ENCODE results near the gene ADGRA1.
"Not testable (repeated sequence)": the region's sequence is repeated elsewhere in the genome, so short reads cannot be mapped to it uniquely, and the experiment has no call there.

The ADGRA1 gene

GRCh38 chr10:133128126-133129070 lies 40.7 kb downstream of the ADGRA1 start:
- no peak for DNase-seq (ENCODE audit: low spot score)

GRCh38 chr10:133129071-133129858 lies 41.5 kb downstream of the ADGRA1 start:
- no peak for DNase-seq (ENCODE audit: low spot score)

- no peak for DNase-seq (ENCODE audit: low spot score)
Measured at GRCh38 chr10:133129859-133130495, 42.3 kb downstream of the ADGRA1 start.

- DNase-seq (ENCODE audit: low spot score) = no peak
Measured at GRCh38 chr10:133130602-133131001, 42.9 kb downstream of the ADGRA1 start.

DNA sequence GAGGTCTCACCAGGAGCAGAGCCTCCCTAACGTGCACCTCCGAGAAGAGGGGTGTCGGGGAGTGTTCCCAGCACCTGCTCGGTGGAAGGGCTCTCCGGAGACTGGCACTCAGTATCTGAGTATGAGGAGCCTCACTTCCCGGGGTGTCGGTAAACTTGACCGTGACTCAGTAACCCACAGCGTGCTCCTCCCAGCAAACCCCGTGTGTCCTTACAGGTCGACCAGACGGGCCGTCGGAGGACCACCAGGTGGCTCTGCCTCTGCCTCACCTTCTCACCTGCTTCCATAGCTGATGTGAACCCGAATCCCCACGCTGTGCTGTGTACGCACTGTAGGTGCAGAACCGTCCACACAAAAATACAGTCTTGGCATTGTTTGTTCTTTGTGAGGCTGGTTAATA lies 43.3 kb downstream of the ADGRA1 start:
- DNase-seq (ENCODE audit: low spot score) = no peak

- no peak for DNase-seq (ENCODE audit: low spot score)
Measured at GRCh38 chr10:133131734-133132472, 44.2 kb downstream of the ADGRA1 start.

GRCh38 chr10:133132473-133133291 lies 45.0 kb downstream of the ADGRA1 start:
- DNase-seq (ENCODE audit: low spot score) = no peak

DNA sequence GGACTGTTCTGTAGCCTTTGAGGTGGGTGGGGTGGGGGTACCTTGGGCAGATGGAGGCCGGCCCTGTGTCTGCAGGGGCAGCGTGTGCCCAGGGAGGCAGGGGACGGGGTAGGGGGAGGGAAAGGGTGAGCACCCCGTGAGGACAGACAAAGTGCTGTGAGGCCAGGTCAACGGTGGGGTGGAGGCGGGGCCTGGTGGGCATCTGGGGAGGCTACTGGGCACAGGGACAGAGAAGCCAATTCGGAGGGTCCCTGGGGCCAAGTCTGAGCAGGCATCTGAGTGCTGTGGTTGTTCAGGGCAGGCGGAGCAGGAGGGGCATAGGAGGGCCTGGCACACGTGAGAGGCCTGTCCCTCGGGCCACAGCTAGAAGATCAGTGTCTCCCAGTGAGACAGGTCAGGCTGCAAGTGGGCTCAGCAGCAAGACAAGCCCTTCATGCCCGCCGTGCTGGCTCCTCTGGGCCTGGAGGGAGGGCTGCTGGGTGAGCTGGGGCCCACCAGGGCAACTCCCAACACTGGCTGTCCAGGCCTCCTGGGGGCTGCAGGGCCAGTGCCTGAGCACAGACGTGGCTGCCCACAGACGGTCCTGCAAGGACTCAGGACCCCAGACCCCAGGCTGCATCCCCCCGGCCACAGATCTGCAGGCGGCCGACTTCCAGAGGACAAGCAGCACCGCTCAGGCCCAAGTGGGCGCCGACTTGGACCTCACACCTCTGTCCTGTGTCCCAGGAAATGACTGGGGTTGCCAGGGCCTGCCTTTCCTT lies 45.9 kb downstream of the ADGRA1 start:
- DNase-seq (ENCODE audit: low spot score) = no peak

GRCh38 chr10:133134411-133135115 lies 46.8 kb downstream of the ADGRA1 start:
- peak; percentile 16 for DNase-seq (ENCODE audit: low spot score)

- DNase-seq (ENCODE audit: low spot score) = no peak
Measured at GRCh38 chr10:133135116-133135465, 47.4 kb downstream of the ADGRA1 start.

DNA sequence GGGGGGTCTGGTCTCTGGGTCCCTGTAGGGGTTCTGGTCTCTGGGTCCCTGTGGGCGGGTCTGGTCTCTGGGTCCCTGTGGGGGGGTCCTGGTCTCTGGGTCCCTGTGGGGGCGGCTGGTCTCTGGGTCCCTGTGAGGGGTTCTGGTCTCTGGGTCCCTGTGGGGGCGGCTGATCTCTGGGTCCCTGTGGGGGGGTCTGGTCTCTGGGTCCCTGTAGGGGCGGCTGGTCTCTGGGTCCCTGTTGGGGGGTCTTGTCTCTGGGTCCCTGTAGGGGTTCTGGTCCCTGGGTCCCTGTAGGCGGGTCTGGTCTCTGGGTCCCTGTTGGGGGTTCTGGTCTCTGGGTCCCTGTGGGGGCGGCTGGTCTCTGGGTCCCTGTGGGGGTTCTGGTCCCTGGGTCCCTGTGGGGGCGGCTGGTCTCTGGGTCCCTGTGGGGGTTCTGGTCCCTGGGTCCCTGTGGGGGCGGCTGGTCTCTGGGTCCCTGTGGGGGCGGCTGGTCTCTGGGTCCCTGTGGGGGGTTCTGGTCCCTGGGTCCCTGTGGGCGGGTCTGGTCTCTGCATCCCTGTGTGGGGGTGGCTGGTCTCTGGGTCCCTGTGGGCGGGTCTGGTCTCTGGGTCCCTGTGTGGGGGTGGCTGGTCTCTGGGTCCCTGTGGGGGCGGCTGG lies 49.9 kb downstream of the ADGRA1 start:
- DNase-seq (ENCODE audit: low spot score) = not testable (repeated sequence)

GRCh38 chr10:133139551-133140065 lies 51.9 kb downstream of the ADGRA1 start:
- no peak for DNase-seq (ENCODE audit: low spot score)

GRCh38 chr10:133140417-133141143 lies 52.9 kb downstream of the ADGRA1 start:
- DNase-seq (ENCODE audit: low spot score) = no peak

DNA sequence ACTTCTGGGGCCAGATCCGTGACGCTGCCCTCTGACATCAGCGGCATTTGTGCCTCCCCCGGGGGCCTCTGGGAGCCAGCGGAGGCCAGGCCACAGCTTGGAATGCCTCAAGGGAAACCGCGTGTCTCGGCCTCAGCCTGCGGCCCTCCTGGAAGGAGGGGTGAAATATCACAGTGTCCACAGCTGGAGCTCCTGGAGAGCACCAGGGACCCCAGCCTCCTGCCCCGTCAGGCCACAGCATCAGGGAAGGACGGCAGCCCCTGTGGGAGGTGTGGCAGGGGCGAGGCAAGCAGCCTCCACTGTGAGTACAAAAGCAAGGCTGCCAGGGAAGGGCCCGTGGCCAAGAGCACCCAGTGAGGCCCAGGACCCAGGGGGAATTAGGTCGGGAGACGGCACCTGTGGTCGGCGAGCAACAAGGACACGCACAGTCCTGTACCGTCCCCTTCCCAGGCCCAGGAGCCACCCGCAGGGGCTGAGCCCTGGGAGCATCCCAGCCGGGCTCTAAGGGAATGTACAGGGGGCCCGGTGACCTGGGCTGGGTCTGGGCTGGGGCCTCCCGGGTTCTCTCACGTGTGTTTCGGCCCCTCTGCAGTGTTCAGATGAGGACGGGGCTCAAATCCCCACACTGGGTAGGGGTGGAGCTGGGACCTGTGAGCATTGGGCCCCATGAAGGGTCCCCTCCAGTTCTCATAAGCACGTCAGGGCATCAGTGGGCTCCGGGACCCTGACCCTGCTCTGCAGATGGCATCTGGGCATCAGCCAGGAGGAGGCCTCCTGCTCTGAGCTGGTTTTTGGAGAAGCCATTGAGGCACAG lies 53.6 kb downstream of the ADGRA1 start:
- no peak for DNase-seq (ENCODE audit: low spot score)

GRCh38 chr10:133141958-133142340 lies 54.2 kb downstream of the ADGRA1 start:
- no peak for DNase-seq (ENCODE audit: low spot score)

GRCh38 chr10:133142523-133143199 lies 54.9 kb downstream of the ADGRA1 start:
- no peak for DNase-seq (ENCODE audit: low spot score)

DNA sequence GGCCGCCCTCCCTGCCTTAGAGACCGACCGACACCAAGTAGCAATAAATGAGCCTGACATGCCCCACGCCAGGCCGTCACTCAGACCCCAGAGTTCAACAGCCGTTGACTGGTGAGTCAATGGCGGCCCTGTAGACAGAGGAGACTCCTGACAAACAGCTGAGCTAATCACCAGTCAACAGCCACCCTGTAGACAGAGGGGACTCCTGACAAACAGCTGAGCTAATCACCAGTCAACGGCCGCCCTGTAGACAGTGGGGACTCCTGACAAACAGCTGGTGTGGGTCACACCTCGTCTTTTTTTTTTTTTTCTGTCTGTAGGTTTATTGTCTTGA lies 55.4 kb downstream of the ADGRA1 start:
- DNase-seq (ENCODE audit: low spot score) = no peak

Data from NAMALWA (cell line).